Endodermal cell (in vitro differentiated cells): ENCODE data around the gene ELF5. TPM values are rescaled to one million over a fixed set of nuclear protein-coding genes. Genes with fewer than 3 reads are reported as not detected.

Experiments used
- DNase-seq: peaks from one replicate; pipeline ENCODE4 v3.0.0-alpha.2; 2017
- H3K27ac ChIP-seq: 2 replicates; pipeline ENCODE4 v1.5.1; 2013; ENCODE audit warnings: mild to moderate bottlenecking, low read depth, low read length, moderate library complexity
- H3K27me3 ChIP-seq: 2 replicates; pipeline ENCODE4 v1.6.1; 2013; ENCODE audit warnings: mild to moderate bottlenecking, low read length, moderate library complexity; ENCODE audit not compliant: insufficient read depth, control insufficient read depth, poor library complexity, severe bottlenecking
- H3K36me3 ChIP-seq: 2 replicates; pipeline ENCODE4 v1.7.0; 2013; ENCODE audit warnings: mild to moderate bottlenecking, low read length, moderate library complexity; ENCODE audit not compliant: control insufficient read depth, insufficient read depth
- H3K4me1 ChIP-seq: one replicate; pipeline ENCODE4 v1.7.0; 2013; ENCODE audit warnings: low read length; ENCODE audit not compliant: control insufficient read depth, insufficient read depth
- H3K4me3 ChIP-seq: 2 replicates; pipeline ENCODE4 v1.5.1; 2013; ENCODE audit warnings: mild to moderate bottlenecking, low read length, moderate library complexity
- H3K9ac ChIP-seq: 2 replicates; pipeline ENCODE4 v1.6.1; 2013; ENCODE audit warnings: mild to moderate bottlenecking, low read length, moderate library complexity; ENCODE audit not compliant: poor library complexity, severe bottlenecking; ENCODE audit errors: extremely low read depth
- H3K9me3 ChIP-seq: 2 replicates; pipeline ENCODE4 v1.6.1; 2013; ENCODE audit warnings: mild to moderate bottlenecking, low read length, moderate library complexity; ENCODE audit not compliant: control insufficient read depth
- H3K27ac Mint-ChIP-seq: 2 replicates; pipeline ENCODE4 v1.8.0; 2020; ENCODE audit warnings: mixed read lengths
- H3K27me3 Mint-ChIP-seq: 2 replicates; pipeline ENCODE4 v1.8.0; 2021; ENCODE audit warnings: mild to moderate bottlenecking, mixed read lengths; ENCODE audit not compliant: insufficient read depth
- H3K36me3 Mint-ChIP-seq: 2 replicates; pipeline ENCODE4 v1.8.0; 2020; ENCODE audit warnings: low read depth, mixed read lengths
- H3K4me1 Mint-ChIP-seq: 2 replicates; pipeline ENCODE4 v1.8.0; 2020; ENCODE audit warnings: mixed read lengths
- H3K4me3 Mint-ChIP-seq: 2 replicates; pipeline ENCODE4 v1.8.0; 2020; ENCODE audit warnings: mild to moderate bottlenecking, moderate library complexity, mixed read lengths
- H3K9me3 Mint-ChIP-seq: 2 replicates; pipeline ENCODE4 v1.8.0; 2020; ENCODE audit warnings: mild to moderate bottlenecking, mixed read lengths
- WGBS, 2 experiments: methylation state at CpG; one replicate each; pipeline versions ENCODE4 v1.1.5 to v1.1.7; 2013; ENCODE audit warnings: missing lambda C conversion rate in 2 of 2, mixed read lengths in 1 of 2; ENCODE audit not compliant: insufficient coverage in 1 of 2, insufficient read length in 1 of 2; 5-methylcytosine and 5-hydroxymethylcytosine counted together
- total RNA-seq, 2 donors: library from RNA; stranded (reverse); fragmentation: NEBNext Ultra II Directional in 1 of 2; extraction: Animal tissue kit (Norgen Biotek cat#: 25700) in 1 of 2; gene quantifications; 2 replicates in 1 of 2; 3 replicates in 1 of 2; pipeline ENCODE4 v1.2.1, GENCODE V29; 2021
- TF ChIP-seq, protein P1 (sequence below): fragments of 200-600 bp; sonication (generic); conservative IDR thresholded peaks from 2 replicates; pipeline ENCODE4 v1.5.0; 2021; ENCODE audit warnings: antibody characterized with exemption, mild to moderate bottlenecking

The ELF5 gene
- total RNA-seq, 2 donors from 2014 or later = not detected

DNA sequence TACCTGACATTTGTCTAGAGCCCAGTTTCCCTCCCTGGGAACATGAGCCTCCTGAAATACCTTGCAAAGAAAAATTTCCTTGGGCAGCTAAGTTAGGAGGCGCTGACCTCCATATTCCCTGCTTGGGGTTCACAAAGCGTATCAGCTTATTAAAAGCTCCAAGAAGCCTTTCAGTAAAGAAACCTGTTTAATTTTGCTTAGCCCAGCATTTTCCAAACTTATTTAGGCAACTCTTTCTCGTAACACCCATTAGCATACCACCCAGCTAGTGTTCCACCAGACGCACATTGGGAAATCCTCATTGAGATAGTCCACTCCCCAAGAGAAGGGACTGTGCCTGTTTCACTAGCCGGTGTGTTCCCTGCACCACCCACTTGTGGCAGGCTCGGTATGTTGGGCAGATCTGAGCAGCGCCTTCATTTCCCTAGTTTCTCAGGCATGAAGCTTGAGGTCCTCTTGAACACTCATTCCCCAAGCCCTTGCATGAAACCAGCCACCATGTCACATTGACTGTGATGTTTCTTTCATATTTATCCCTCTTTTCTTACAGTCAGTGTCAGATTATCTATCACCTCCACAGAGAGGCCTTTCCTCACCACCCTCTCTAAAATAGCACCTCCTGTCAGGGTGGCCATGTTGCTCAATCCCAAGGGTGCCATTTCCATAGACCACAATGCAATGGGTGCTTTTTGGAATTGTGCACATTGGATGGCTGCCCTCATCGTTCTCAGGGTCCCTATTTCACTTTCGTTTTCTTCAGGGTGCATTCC is 12.5 kb upstream of the ELF5 start:
- Histone ChIP-seq H3K27ac (no peak overlapping the region), H3K9me3 (no peaks in the 10 kb centered on the region), H3K4me3 (no peak overlapping the region), H3K36me3 (no peaks in the 10 kb centered on the region), H3K27me3 (no peaks in the 10 kb centered on the region), H3K9ac (no peak overlapping the region), H3K4me1 (no peaks in the 10 kb centered on the region)
- DNase-seq = no peak
- Mint-ChIP-seq H3K27me3 (no peaks in the 10 kb centered on the region), H3K4me3 (no peak overlapping the region), H3K9me3 (no peaks in the 10 kb centered on the region), H3K27ac (no peak overlapping the region), H3K36me3 (no peaks in the 10 kb centered on the region), H3K4me1 (no peaks in the 10 kb centered on the region)
- TF ChIP-seq, protein P1, sequence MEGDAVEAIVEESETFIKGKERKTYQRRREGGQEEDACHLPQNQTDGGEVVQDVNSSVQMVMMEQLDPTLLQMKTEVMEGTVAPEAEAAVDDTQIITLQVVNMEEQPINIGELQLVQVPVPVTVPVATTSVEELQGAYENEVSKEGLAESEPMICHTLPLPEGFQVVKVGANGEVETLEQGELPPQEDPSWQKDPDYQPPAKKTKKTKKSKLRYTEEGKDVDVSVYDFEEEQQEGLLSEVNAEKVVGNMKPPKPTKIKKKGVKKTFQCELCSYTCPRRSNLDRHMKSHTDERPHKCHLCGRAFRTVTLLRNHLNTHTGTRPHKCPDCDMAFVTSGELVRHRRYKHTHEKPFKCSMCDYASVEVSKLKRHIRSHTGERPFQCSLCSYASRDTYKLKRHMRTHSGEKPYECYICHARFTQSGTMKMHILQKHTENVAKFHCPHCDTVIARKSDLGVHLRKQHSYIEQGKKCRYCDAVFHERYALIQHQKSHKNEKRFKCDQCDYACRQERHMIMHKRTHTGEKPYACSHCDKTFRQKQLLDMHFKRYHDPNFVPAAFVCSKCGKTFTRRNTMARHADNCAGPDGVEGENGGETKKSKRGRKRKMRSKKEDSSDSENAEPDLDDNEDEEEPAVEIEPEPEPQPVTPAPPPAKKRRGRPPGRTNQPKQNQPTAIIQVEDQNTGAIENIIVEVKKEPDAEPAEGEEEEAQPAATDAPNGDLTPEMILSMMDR = no peak
- 91 to 97% methylated on average over 8 to 9 of the region's 9 CpGs for WGBS, 2 experiments

- Histone ChIP-seq H3K9me3 (no peaks in the 10 kb centered on the region), H3K9ac (no peak overlapping the region), H3K4me3 (no peak overlapping the region), H3K4me1 (no peaks in the 10 kb centered on the region), H3K27me3 (no peaks in the 10 kb centered on the region), H3K27ac (no peak overlapping the region), H3K36me3 (no peaks in the 10 kb centered on the region)
- TF ChIP-seq, protein P1 = no peak
- no peak overlapping the region for H3K4me3 Mint-ChIP-seq
- H3K4me1 Mint-ChIP-seq = no peaks in the 10 kb centered on the region
- WGBS, 2 experiments = 68 to 85% methylated on average over 3 to 4 of the region's 4 CpGs
- DNase-seq = no peak
- no peaks in the 10 kb centered on the region for H3K27me3 Mint-ChIP-seq
- H3K27ac Mint-ChIP-seq = no peak overlapping the region
- H3K36me3 Mint-ChIP-seq = no peaks in the 10 kb centered on the region
- H3K9me3 Mint-ChIP-seq = no peaks in the 10 kb centered on the region
These were observed 11.5 kb upstream of the ELF5 start for GRCh38 chr11:34525098-34525497.

- Mint-ChIP-seq H3K9me3 (no peaks in the 10 kb centered on the region), H3K27ac (no peak overlapping the region), H3K36me3 (no peaks in the 10 kb centered on the region), H3K4me1 (no peaks in the 10 kb centered on the region), H3K4me3 (no peak overlapping the region), H3K27me3 (no peaks in the 10 kb centered on the region)
- Histone ChIP-seq H3K4me3 (no peak overlapping the region), H3K27ac (no peak overlapping the region), H3K36me3 (no peaks in the 10 kb centered on the region), H3K4me1 (no peaks in the 10 kb centered on the region), H3K27me3 (no peaks in the 10 kb centered on the region), H3K9me3 (no peaks in the 10 kb centered on the region), H3K9ac (no peak overlapping the region)
- 87 to 88% methylated on average over 9 to 12 of the region's 12 CpGs for WGBS, 2 experiments
- TF ChIP-seq, protein P1 = no peak
- DNase-seq = no peak
These were observed 11.1 kb upstream of the ELF5 start for GRCh38 chr11:34524696-34525095.
